Measurements from ENCODE around the gene ANAPC16. TPM values are rescaled to one million over a fixed set of nuclear protein-coding genes. Genes with fewer than 3 reads are reported as not detected.
"Not testable (repeated sequence)": the region's sequence is repeated elsewhere in the genome, so short reads cannot be mapped to it uniquely, and the experiment has no call there.

Gene ANAPC16
- total RNA-seq, 2 experiments from 2014 or later: 90.2 to 123 TPM

GRCh38 chr10:72263613-72264241 lies 47.9 kb downstream of the ANAPC16 start:
- Mint-ChIP-seq H3K4me3 (peak overlapping the region; percentile 36), H3K9me3 (ENCODE audit: low read depth) (no peaks in the 10 kb centered on the region), H3K27me3 (no peaks in the 10 kb centered on the region), H3K36me3 (ENCODE audit: low read depth) (no peaks in the 10 kb centered on the region), H3K27ac (peak overlapping the region; percentile 92), H3K4me1 (peaks cover 49% of the 10 kb centered on the region)
- intact Hi-C loops (cut with DNase I, micrococcal nuclease): no loop called here
- ChIA-PET CTCF (interaction anchor here (0.6 to 1.3 kb wide), 4 partner anchors 28 to 73 kb away, joined by 3 to 8 read pairs (median 4); no protein-coding TSS in a partner anchor), POLR2A (interaction anchor here (1.1 kb wide), 1 partner anchor 10 kb away, joined by 3 read pairs; no protein-coding TSS in a partner anchor)
- DNase-seq (peak; percentile 57), ATAC-seq (no peak)

- ATAC-seq: no peak
- intact Hi-C loops (cut with DNase I, micrococcal nuclease): no loop called here
- CTCF ChIA-PET: interaction anchor here (0.5 to 1.3 kb wide), 5 partner anchors 11 to 72 kb away, joined by 3 to 8 read pairs (median 3); no protein-coding TSS in a partner anchor
- DNase-seq: no peak
- no peak overlapping the region for H3K4me3 Mint-ChIP-seq
- no peaks in the 10 kb centered on the region for H3K9me3 Mint-ChIP-seq (ENCODE audit: low read depth)
- no peaks in the 10 kb centered on the region for H3K27me3 Mint-ChIP-seq
- peak overlapping the region; percentile 47 for H3K27ac Mint-ChIP-seq
- H3K4me1 Mint-ChIP-seq: peaks cover 42% of the 10 kb centered on the region
- no peaks in the 10 kb centered on the region for H3K36me3 Mint-ChIP-seq (ENCODE audit: low read depth)
- POLR2A ChIA-PET: interaction anchor here (1.1 kb wide), 1 partner anchor 9 kb away, joined by 3 read pairs; no protein-coding TSS in a partner anchor
Measured at GRCh38 chr10:72264536-72264935, 48.7 kb downstream of the ANAPC16 start.

GRCh38 chr10:72265508-72265907 lies 49.7 kb downstream of the ANAPC16 start:
- intact Hi-C loops (cut with DNase I, micrococcal nuclease): no loop called here
- Mint-ChIP-seq H3K27ac (no peak overlapping the region), H3K9me3 (ENCODE audit: low read depth) (no peaks in the 10 kb centered on the region), H3K27me3 (no peaks in the 10 kb centered on the region), H3K4me1 (peaks cover 36% of the 10 kb centered on the region), H3K4me3 (no peak overlapping the region), H3K36me3 (ENCODE audit: low read depth) (no peaks in the 10 kb centered on the region)
- DNase-seq (no peak), ATAC-seq (no peak)
- POLR2A ChIA-PET: no interaction called here
- CTCF ChIA-PET: interaction anchor here (1.1 kb wide), 1 partner anchor 9 kb away, joined by 4 read pairs; no protein-coding TSS in a partner anchor

- ATAC-seq (no peak), DNase-seq (no peak)
- Mint-ChIP-seq H3K27me3 (no peaks in the 10 kb centered on the region), H3K4me1 (peaks cover 42% of the 10 kb centered on the region), H3K4me3 (no peak overlapping the region), H3K27ac (peak overlapping the region; percentile 19), H3K36me3 (ENCODE audit: low read depth) (no peaks in the 10 kb centered on the region), H3K9me3 (ENCODE audit: low read depth) (no peaks in the 10 kb centered on the region)
- intact Hi-C loops (cut with DNase I, micrococcal nuclease): no loop called here
- ChIA-PET POLR2A (no interaction called here), CTCF (interaction anchor here (0.7 to 1.1 kb wide), 3 partner anchors 8 to 149 kb away, joined by 3 to 4 read pairs (median 4); no protein-coding TSS in a partner anchor)
Measured at GRCh38 chr10:72265990-72266865, 50.4 kb downstream of the ANAPC16 start.

GRCh38 chr10:72267381-72267780 lies 51.6 kb downstream of the ANAPC16 start:
- CTCF ChIA-PET: interaction anchor here (0.6 to 0.9 kb wide), 2 partner anchors 10 to 38 kb away, joined by 3 read pairs; no protein-coding TSS in a partner anchor

GRCh38 chr10:72267819-72268399 lies 52.1 kb downstream of the ANAPC16 start:
- no peak for ATAC-seq
- no peaks in the 10 kb centered on the region for H3K27me3 Mint-ChIP-seq
- H3K27ac Mint-ChIP-seq: no peak overlapping the region
- ChIA-PET POLR2A (no interaction called here), CTCF (interaction anchor here (0.6 to 0.9 kb wide), 2 partner anchors 11 to 39 kb away, joined by 3 read pairs; no protein-coding TSS in a partner anchor)
- peaks cover 40% of the 10 kb centered on the region for H3K4me1 Mint-ChIP-seq
- no peaks in the 10 kb centered on the region for H3K9me3 Mint-ChIP-seq (ENCODE audit: low read depth)
- no peak overlapping the region for H3K4me3 Mint-ChIP-seq
- intact Hi-C loops (cut with DNase I, micrococcal nuclease): no loop called here
- no peak for DNase-seq
- peaks cover 2% of the 10 kb centered on the region for H3K36me3 Mint-ChIP-seq (ENCODE audit: low read depth)

More at GRCh38 chr10:72267381-72267780, 51.6 kb downstream of the ANAPC16 start:
- intact Hi-C loops (cut with DNase I, micrococcal nuclease): no loop called here
- Mint-ChIP-seq H3K4me3 (no peak overlapping the region), H3K36me3 (ENCODE audit: low read depth) (no peaks in the 10 kb centered on the region), H3K27ac (no peak overlapping the region), H3K27me3 (no peaks in the 10 kb centered on the region), H3K9me3 (ENCODE audit: low read depth) (no peaks in the 10 kb centered on the region), H3K4me1 (peaks cover 36% of the 10 kb centered on the region)
- ATAC-seq (no peak), DNase-seq (no peak)
- POLR2A ChIA-PET: no interaction called here

GRCh38 chr10:72268475-72269200 lies 52.8 kb downstream of the ANAPC16 start:
- ChIA-PET CTCF (interaction anchor here (1.0 kb wide), 1 partner anchor 10 kb away, joined by 4 read pairs; no protein-coding TSS in a partner anchor), POLR2A (interaction anchor here (0.6 kb wide), 2 partner anchors 32 to 44 kb away, joined by 3 to 7 read pairs; no protein-coding TSS in a partner anchor)
- H3K36me3 Mint-ChIP-seq (ENCODE audit: low read depth); H3K27me3 Mint-ChIP-seq; H3K27ac Mint-ChIP-seq; DNase-seq; ATAC-seq; H3K4me3 Mint-ChIP-seq; intact Hi-C loops (cut with DNase I, micrococcal nuclease); H3K9me3 Mint-ChIP-seq (ENCODE audit: low read depth): not testable (repeated sequence)
- peaks cover 37% of the 10 kb centered on the region for H3K4me1 Mint-ChIP-seq

GRCh38 chr10:72270607-72271281 lies 54.9 kb downstream of the ANAPC16 start:
- DNase-seq (no peak), ATAC-seq (no peak)
- H3K36me3 Mint-ChIP-seq (ENCODE audit: low read depth): peaks cover 25% of the 10 kb centered on the region
- CTCF ChIA-PET: interaction anchor here (0.7 to 1.6 kb wide), 3 partner anchors 10 to 42 kb away, joined by 3 to 5 read pairs (median 3); no protein-coding TSS in a partner anchor
- intact Hi-C loops (cut with DNase I, micrococcal nuclease): no loop called here
- no peaks in the 10 kb centered on the region for H3K9me3 Mint-ChIP-seq (ENCODE audit: low read depth)
- H3K27me3 Mint-ChIP-seq: no peaks in the 10 kb centered on the region
- H3K27ac Mint-ChIP-seq: peak overlapping the region; percentile 49
- POLR2A ChIA-PET: no interaction called here
- peaks cover 25% of the 10 kb centered on the region for H3K4me1 Mint-ChIP-seq
- peak overlapping the region; percentile 13 for H3K4me3 Mint-ChIP-seq

- ChIA-PET CTCF (interaction anchor here (0.6 to 1.7 kb wide), 16 partner anchors 12 to 224 kb away, joined by 3 to 9 read pairs (median 3); no protein-coding TSS in a partner anchor), POLR2A (interaction anchor here (0.5 to 6.1 kb wide), 24 partner anchors 9 to 1676 kb away, joined by 3 to 137 read pairs (median 4); partner anchors contain the start of genes ANAPC16 and ASCC1)
- ATAC-seq (no peak), DNase-seq (peak; percentile 77)
- intact Hi-C loops (cut with DNase I, micrococcal nuclease): loop anchor here (1.0 to 2.0 kb wide), 9 partner anchors 12 to 184 kb away; partner anchors contain the start of genes ANAPC16 (in 1 of the 2), ASCC1 (in 1 of the 2) and SPOCK2 (in 1 of the 2)
- Mint-ChIP-seq H3K4me3 (peak overlapping the region; percentile 95), H3K27ac (peak overlapping the region; percentile 99), H3K4me1 (peaks cover 39% of the 10 kb centered on the region), H3K27me3 (no peaks in the 10 kb centered on the region), H3K9me3 (ENCODE audit: low read depth) (no peaks in the 10 kb centered on the region), H3K36me3 (ENCODE audit: low read depth) (peaks cover 39% of the 10 kb centered on the region)
Measured at GRCh38 chr10:72272689-72273409, 57.0 kb downstream of the ANAPC16 start.

Data from activated CD4-positive, alpha-beta T cell treated with anti-CD3 and anti-CD28 coated beads for 36 hours (primary cell).